CD4-positive, CD25-positive, alpha-beta regulatory T cell (primary cell): ENCODE data around the gene PLD6. TPM values are rescaled to one million over a fixed set of nuclear protein-coding genes. Genes with fewer than 3 reads are reported as not detected.

ENCODE experiments used
- ATAC-seq, 2 donors: fragments of 150-1000 bp; cut with Tn5 transposase; one replicate each; pipeline ENCODE4 v1.10.0; 2021; ENCODE audit warnings: low read depth in 2 of 2, moderate number of reproducible peaks in 2 of 2, moderate library complexity in 1 of 2
- DNase-seq, 3 donors: peaks; one replicate each; pipeline versions ENCODE4 v3.0.0 to v3.0.0-alpha.2; 2012 to 2022; ENCODE audit warnings: mixed read lengths in 1 of 3
- H3K27ac ChIP-seq: one replicate; pipeline ENCODE4 v1.7.0; 2013; ENCODE audit warnings: mild to moderate bottlenecking, low read length; ENCODE audit not compliant: insufficient read depth, poor library complexity, severe bottlenecking
- H3K27me3 ChIP-seq: one replicate; pipeline ENCODE4 v1.7.0; 2013; ENCODE audit warnings: low read length; ENCODE audit not compliant: control insufficient read depth, insufficient read depth
- H3K36me3 ChIP-seq: one replicate; pipeline ENCODE4 v1.7.0; 2013; ENCODE audit warnings: mild to moderate bottlenecking, low read length, moderate library complexity; ENCODE audit not compliant: control insufficient read depth, insufficient read depth
- H3K4me1 ChIP-seq: 2 replicates; pipeline ENCODE4 v1.7.0; 2013; ENCODE audit warnings: mild to moderate bottlenecking, low read length; ENCODE audit not compliant: insufficient read depth, control insufficient read depth, poor library complexity, severe bottlenecking
- H3K4me3 ChIP-seq: one replicate; pipeline ENCODE4 v1.7.0; 2013; ENCODE audit warnings: low read depth, mild to moderate bottlenecking, low read length, moderate library complexity
- H3K9me3 ChIP-seq, 2 experiments: 1 replicate in 1 of 2; 2 replicates in 1 of 2; pipeline ENCODE4 v1.7.0; 2013; ENCODE audit warnings: low read length in 2 of 2, mild to moderate bottlenecking in 1 of 2, moderate library complexity in 1 of 2; ENCODE audit not compliant: control insufficient read depth in 2 of 2
- H3K27ac Mint-ChIP-seq, 3 donors: one replicate each; pipeline ENCODE4 v1.8.0; 2020 to 2022; ENCODE audit warnings: mild to moderate bottlenecking in 3 of 3, mixed read lengths in 3 of 3, moderate library complexity in 2 of 3
- H3K27me3 Mint-ChIP-seq: one replicate; pipeline ENCODE4 v1.8.0; 2022; ENCODE audit warnings: mild to moderate bottlenecking, mixed read lengths
- H3K36me3 Mint-ChIP-seq: one replicate; pipeline ENCODE4 v1.8.0; 2020; ENCODE audit warnings: mixed read lengths
- H3K4me1 Mint-ChIP-seq, 4 donors: one replicate each; pipeline ENCODE4 v1.8.0; 2020 to 2022; ENCODE audit warnings: mixed read lengths in 4 of 4, mild to moderate bottlenecking in 1 of 4
- H3K4me3 Mint-ChIP-seq, 4 donors: one replicate each; pipeline ENCODE4 v1.8.0; 2020 to 2022; ENCODE audit warnings: mild to moderate bottlenecking in 4 of 4, mixed read lengths in 4 of 4, moderate library complexity in 3 of 4
- H3K9me3 Mint-ChIP-seq, 7 donors: one replicate each; pipeline ENCODE4 v1.8.0; 2020 to 2022; ENCODE audit warnings: mixed read lengths in 7 of 7, mild to moderate bottlenecking in 3 of 7, moderate library complexity in 2 of 7
- polyA plus RNA-seq, 4 donors: library from polyadenylated mRNA; unstranded; fragments of 300-500 nt; fragmentation: Illumina TruSeq; gene quantifications; one replicate each; pipeline ENCODE4 v1.2.3, GENCODE V29; 2021
- total RNA-seq: library from RNA; stranded (reverse); gene quantifications from one replicate; pipeline ENCODE4 v1.2.3, GENCODE V29; 2022

The PLD6 gene
- total and polyA plus RNA-seq, 5 donors from 2014 or later: 8.9 to 19.3 (median 14.8) TPM

DNA sequence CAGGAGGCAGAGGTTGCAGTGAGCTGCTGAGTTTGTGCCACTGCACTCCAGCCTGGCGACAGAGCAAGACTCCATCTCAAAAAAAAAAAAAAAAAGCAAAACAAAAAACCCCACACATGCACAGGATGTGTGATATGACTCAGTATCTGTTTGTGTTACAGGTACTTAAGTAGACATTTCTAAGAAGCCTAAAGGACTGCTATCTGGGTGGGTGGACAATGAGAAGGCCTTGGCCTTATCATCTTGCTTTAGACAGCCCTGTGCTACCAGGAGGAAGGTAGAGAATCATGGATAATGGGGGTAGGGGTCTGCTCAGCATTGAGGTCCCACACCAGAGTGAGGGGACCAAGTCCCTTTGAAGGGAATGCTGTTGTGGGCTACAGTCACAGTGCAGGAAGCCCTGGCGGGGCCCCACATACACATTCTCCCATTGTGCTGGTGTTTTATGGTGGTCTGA, 26.7 kb downstream of the PLD6 start:
- Mint-ChIP-seq H3K36me3 (peaks cover 34% of the 10 kb centered on the region), H3K9me3 (no peaks in the 10 kb centered on the region), H3K27me3 (no peaks in the 10 kb centered on the region), H3K27ac (peak overlapping the region; percentile 99 to 100 (median 99)), H3K4me3 (peak overlapping the region; percentile 89 to 90 (median 90)), H3K4me1 (peaks cover 32 to 99% (median 60%) of the 10 kb centered on the region in 4 donors)
- Histone ChIP-seq H3K9me3 (no peaks in the 10 kb centered on the region), H3K27ac (peak overlapping the region; percentile 90), H3K4me3 (peak overlapping the region; percentile 87), H3K4me1 (peaks cover 96% of the 10 kb centered on the region), H3K27me3 (no peaks in the 10 kb centered on the region), H3K36me3 (peaks cover 37% of the 10 kb centered on the region)
- ATAC-seq (peak; percentile 73 to 75), DNase-seq (peak in 2 of 3 donors; percentile 69 to 90)

DNA sequence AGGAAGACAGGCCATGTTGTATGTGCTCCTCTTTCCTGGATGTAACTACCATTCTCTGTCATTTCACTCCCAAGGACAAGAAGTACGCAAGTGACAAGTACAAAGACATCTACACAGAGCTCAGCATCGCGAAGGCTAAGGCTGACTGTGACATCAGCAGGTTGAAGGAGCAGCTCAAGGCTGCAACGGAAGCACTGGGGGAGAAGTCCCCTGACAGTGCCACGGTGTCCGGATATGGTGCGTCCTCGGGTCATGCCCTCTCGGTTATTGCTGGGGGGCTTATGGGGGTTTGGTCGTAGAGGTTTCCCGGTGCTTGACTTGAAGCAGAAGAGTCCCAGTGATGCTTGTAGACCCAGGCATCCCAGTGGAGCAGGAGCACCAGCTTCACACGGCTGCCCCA, 29.0 kb downstream of the PLD6 start:
- Mint-ChIP-seq H3K4me1 (peaks cover 29 to 93% (median 52%) of the 10 kb centered on the region in 4 donors), H3K27me3 (no peaks in the 10 kb centered on the region), H3K4me3 (peak overlapping the region; percentile 76 to 96 (median 86)), H3K36me3 (peaks cover 34% of the 10 kb centered on the region), H3K27ac (peak overlapping the region; percentile 99 to 100 (median 99)), H3K9me3 (no peaks in the 10 kb centered on the region)
- H3K36me3 ChIP-seq: peaks cover 45% of the 10 kb centered on the region
- peak overlapping the region; percentile 90 for H3K27ac ChIP-seq
- DNase-seq (peak in 1 of 3 donors; percentile 32), ATAC-seq (no peak)
- H3K4me3 ChIP-seq: no peak overlapping the region
- H3K27me3 ChIP-seq: no peaks in the 10 kb centered on the region
- no peaks in the 10 kb centered on the region for H3K9me3 ChIP-seq
- H3K4me1 ChIP-seq: peaks cover 73% of the 10 kb centered on the region

DNA sequence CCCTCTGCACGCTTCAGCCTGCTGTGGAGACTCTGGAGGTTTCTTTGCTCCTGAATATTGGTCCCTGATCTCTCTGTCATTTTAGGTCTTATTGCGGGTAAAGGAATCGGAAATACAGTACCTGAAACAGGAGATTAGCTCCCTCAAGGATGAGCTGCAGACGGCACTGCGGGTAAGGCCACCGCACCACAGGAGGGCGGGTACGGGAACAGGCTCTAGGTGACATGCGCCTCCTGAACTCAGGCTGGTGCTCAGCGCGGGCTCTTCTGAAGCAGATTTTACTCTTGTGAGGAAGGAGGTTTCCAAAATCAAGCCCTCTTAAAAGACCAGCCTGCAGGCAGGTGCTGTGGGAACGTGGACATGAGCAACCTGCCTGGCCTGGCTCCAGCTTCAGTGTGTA, 29.8 kb downstream of the PLD6 start:
- H3K4me1 ChIP-seq: peaks cover 68% of the 10 kb centered on the region
- no peaks in the 10 kb centered on the region for H3K9me3 Mint-ChIP-seq
- H3K27ac ChIP-seq: peak overlapping the region; percentile 90
- no peak overlapping the region for H3K4me3 ChIP-seq
- DNase-seq (peak in 1 of 3 donors; percentile 34), ATAC-seq (no peak)
- H3K9me3 ChIP-seq: no peaks in the 10 kb centered on the region
- H3K4me1 Mint-ChIP-seq: peaks cover 23 to 91% (median 50%) of the 10 kb centered on the region in 4 donors
- H3K36me3 ChIP-seq: peaks cover 48% of the 10 kb centered on the region
- no peaks in the 10 kb centered on the region for H3K27me3 Mint-ChIP-seq
- peak overlapping the region; percentile 98 to 99 (median 99) for H3K27ac Mint-ChIP-seq
- no peaks in the 10 kb centered on the region for H3K27me3 ChIP-seq
- peak overlapping the region; percentile 76 to 96 (median 86) for H3K4me3 Mint-ChIP-seq
- H3K36me3 Mint-ChIP-seq: peaks cover 29% of the 10 kb centered on the region

DNA sequence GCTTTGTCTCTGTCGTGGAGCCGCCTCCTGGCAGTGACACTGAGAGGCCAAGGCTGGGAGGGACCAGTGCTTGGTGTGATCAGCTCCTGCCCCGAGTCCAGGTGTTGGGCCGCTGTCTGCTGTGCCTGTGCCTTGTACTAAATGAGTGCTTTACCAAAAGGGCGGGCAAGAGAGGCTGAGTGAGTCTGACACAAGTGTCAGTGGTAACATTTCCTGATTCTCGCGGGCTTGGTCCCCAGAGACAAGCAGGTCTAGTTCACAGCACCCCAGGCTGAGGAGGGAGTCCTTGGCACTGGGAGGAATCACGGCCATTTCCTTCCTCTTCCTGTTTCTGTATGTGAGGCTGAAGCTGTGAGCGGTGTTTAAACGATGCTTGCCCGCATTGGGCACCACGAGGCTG, 30.2 kb downstream of the PLD6 start:
- Mint-ChIP-seq H3K36me3 (peaks cover 28% of the 10 kb centered on the region), H3K9me3 (no peaks in the 10 kb centered on the region), H3K27me3 (no peaks in the 10 kb centered on the region), H3K4me1 (peaks cover 22 to 91% (median 50%) of the 10 kb centered on the region in 4 donors), H3K27ac (peak overlapping the region; percentile 98 to 99 (median 99)), H3K4me3 (peak overlapping the region; percentile 76 to 96 (median 86))
- DNase-seq (peak in 1 of 3 donors; percentile 44), ATAC-seq (no peak)
- peaks cover 48% of the 10 kb centered on the region for H3K36me3 ChIP-seq
- peaks cover 68% of the 10 kb centered on the region for H3K4me1 ChIP-seq
- H3K9me3 ChIP-seq: no peaks in the 10 kb centered on the region
- H3K27me3 ChIP-seq: no peaks in the 10 kb centered on the region
- H3K27ac ChIP-seq: peak overlapping the region; percentile 90
- peak overlapping the region; percentile 4 for H3K4me3 ChIP-seq

DNA sequence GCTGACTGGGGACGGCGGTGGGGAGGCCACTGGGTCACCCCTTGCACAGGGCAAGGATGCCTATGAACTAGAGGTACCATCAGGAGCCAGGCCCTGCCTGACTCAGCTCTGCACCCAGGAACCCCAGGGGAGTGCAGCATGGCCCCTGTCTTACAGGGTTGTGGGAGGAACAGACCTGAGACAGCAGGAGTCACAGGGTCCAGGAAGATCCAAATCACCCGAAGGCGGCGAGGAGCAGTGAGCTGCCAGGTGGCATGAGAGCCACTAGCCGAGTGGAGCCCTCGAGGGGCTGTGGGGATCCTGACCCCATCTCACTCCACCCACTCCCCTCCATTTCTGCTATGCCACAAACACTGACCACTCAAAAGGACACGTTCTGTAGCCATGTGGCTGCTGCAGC, 30.8 kb downstream of the PLD6 start:
- Mint-ChIP-seq H3K4me3 (peak overlapping the region in 2 of 4 donors; percentile 61 to 96), H3K4me1 (peaks cover 22 to 90% (median 45%) of the 10 kb centered on the region in 4 donors), H3K27me3 (no peaks in the 10 kb centered on the region), H3K36me3 (peaks cover 23% of the 10 kb centered on the region), H3K27ac (peak overlapping the region; percentile 48 to 99 (median 99)), H3K9me3 (peaks cover 0 to 2% (median 0%) of the 10 kb centered on the region in 7 donors)
- Histone ChIP-seq H3K9me3 (no peaks in the 10 kb centered on the region), H3K27me3 (no peaks in the 10 kb centered on the region), H3K4me3 (peak overlapping the region; percentile 4), H3K36me3 (peaks cover 45% of the 10 kb centered on the region), H3K27ac (peak overlapping the region; percentile 90), H3K4me1 (peaks cover 66% of the 10 kb centered on the region)
- ATAC-seq: no peak
- DNase-seq: no peak

DNA sequence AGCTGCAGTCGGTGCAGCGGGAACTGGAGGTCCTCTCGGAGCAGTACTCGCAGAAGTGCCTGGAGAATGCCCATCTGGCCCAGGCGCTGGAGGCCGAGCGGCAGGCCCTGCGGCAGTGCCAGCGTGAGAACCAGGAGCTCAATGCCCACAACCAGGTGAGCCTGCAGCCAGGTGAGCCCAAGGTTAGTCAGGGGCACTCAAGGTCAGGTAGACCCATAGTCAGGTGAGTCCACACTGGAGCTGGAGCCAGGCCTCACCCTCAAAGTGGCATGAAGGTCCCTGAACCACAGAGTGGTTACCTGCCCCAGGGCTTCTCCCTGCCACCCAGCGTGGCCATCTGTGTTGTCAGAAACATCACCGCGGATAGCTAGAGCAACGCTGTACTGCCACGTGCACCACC, 32.2 kb downstream of the PLD6 start:
- Histone ChIP-seq H3K9me3 (no peaks in the 10 kb centered on the region), H3K27me3 (no peaks in the 10 kb centered on the region), H3K36me3 (peaks cover 45% of the 10 kb centered on the region), H3K4me1 (peaks cover 54% of the 10 kb centered on the region), H3K27ac (peak overlapping the region; percentile 90), H3K4me3 (no peak overlapping the region)
- Mint-ChIP-seq H3K36me3 (peaks cover 18% of the 10 kb centered on the region), H3K27ac (peak overlapping the region; percentile 88 to 99 (median 93)), H3K9me3 (peaks cover 0 to 2% (median 0%) of the 10 kb centered on the region in 7 donors), H3K4me3 (peak overlapping the region in 2 of 4 donors; percentile 21 to 52), H3K4me1 (peaks cover 19 to 87% (median 36%) of the 10 kb centered on the region in 4 donors), H3K27me3 (no peaks in the 10 kb centered on the region)
- no peak for DNase-seq
- no peak for ATAC-seq

DNA sequence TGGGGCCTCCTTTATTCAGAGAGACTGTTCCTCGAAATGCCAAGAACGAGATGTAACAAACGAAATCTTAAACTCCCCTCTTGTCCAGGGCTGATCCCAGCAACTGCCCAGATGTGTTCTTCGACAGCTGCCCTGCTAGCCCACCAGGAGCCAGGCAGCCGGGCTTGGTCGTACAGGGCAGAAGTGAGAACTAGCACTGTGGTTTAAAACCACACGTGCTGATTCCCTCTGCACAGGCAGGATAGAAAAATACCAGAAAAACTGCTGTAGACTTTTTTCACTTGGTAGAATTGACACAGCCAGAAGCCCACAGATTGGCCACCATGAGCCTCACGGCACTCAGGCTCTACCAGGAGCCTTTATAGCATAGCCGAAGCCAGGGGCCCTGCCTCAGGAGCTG, 33.1 kb downstream of the PLD6 start:
- Mint-ChIP-seq H3K4me3 (no peak overlapping the region), H3K27me3 (no peaks in the 10 kb centered on the region), H3K36me3 (peaks cover 22% of the 10 kb centered on the region), H3K27ac (peak overlapping the region; percentile 9 to 99 (median 59)), H3K4me1 (peaks cover 15 to 84% (median 34%) of the 10 kb centered on the region in 4 donors), H3K9me3 (peaks cover 0 to 2% (median 0%) of the 10 kb centered on the region in 7 donors)
- Histone ChIP-seq H3K36me3 (peaks cover 45% of the 10 kb centered on the region), H3K4me1 (peaks cover 50% of the 10 kb centered on the region), H3K9me3 (no peaks in the 10 kb centered on the region), H3K4me3 (no peak overlapping the region), H3K27me3 (no peaks in the 10 kb centered on the region), H3K27ac (peak overlapping the region; percentile 43)
- ATAC-seq: no peak
- DNase-seq: no peak
